ENCODE data around the gene DDA1.

Gene DDA1

GRCh38 chr19:17340302-17340870 is 31.0 kb downstream of the DDA1 start:
- Histone ChIP-seq H3K4me1 (ENCODE audit: control insufficient read depth in 1 of 2, insufficient read depth in 1 of 2, low read depth in 1 of 2, low read length in 1 of 2) (peaks cover 21 to 26% of the 10 kb centered on the region in 2 experiments), H3K27ac (no peak overlapping the region), H3K27me3 (peaks cover 9% of the 10 kb centered on the region), H3K9me3 (no peaks in the 10 kb centered on the region), H3K4me3 (ENCODE audit: low read depth in 1 of 2, low read length in 1 of 2) (no peak overlapping the region), H3K36me3 (no peaks in the 10 kb centered on the region)
- TF ChIP-seq, protein P1, sequence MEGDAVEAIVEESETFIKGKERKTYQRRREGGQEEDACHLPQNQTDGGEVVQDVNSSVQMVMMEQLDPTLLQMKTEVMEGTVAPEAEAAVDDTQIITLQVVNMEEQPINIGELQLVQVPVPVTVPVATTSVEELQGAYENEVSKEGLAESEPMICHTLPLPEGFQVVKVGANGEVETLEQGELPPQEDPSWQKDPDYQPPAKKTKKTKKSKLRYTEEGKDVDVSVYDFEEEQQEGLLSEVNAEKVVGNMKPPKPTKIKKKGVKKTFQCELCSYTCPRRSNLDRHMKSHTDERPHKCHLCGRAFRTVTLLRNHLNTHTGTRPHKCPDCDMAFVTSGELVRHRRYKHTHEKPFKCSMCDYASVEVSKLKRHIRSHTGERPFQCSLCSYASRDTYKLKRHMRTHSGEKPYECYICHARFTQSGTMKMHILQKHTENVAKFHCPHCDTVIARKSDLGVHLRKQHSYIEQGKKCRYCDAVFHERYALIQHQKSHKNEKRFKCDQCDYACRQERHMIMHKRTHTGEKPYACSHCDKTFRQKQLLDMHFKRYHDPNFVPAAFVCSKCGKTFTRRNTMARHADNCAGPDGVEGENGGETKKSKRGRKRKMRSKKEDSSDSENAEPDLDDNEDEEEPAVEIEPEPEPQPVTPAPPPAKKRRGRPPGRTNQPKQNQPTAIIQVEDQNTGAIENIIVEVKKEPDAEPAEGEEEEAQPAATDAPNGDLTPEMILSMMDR (IDR thresholded peaks at IDR 0.05), result no peak

- TF ChIP-seq, protein P1 (IDR thresholded peaks at IDR 0.05), result no peak
- no peak overlapping the region for H3K27ac ChIP-seq
- no peaks in the 10 kb centered on the region for H3K36me3 ChIP-seq
- peaks cover 9% of the 10 kb centered on the region for H3K27me3 ChIP-seq
- no peaks in the 10 kb centered on the region for H3K9me3 ChIP-seq
- H3K4me3 ChIP-seq (ENCODE audit: low read depth in 1 of 2, low read length in 1 of 2), result no peak overlapping the region
- peaks cover 20 to 24% of the 10 kb centered on the region in 2 experiments for H3K4me1 ChIP-seq (ENCODE audit: control insufficient read depth in 1 of 2, insufficient read depth in 1 of 2, low read depth in 1 of 2, low read length in 1 of 2)
These were observed 31.6 kb downstream of the DDA1 start for GRCh38 chr19:17340871-17341357.

DNA sequence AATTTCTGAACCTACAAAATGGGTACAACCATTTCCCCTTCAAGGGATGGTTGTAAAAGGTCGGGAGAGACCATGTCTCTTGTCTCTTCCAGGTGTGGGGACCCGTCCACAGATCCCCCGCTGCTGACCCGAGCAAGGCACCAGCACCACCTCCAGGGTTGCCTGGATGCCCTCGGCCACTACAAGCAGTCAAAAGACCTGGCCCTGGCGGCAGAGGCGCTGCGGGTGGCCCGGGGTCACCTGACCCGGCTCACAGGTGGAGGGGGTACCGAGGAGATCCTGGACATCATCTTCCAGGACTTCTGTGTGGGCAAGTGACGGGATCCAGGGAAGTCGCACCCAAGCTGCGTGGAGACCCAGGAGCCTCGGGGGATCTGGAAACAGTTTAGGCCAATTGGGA is 32.0 kb downstream of the DDA1 start:
- Histone ChIP-seq H3K36me3 (no peaks in the 10 kb centered on the region), H3K4me3 (ENCODE audit: low read depth in 1 of 2, low read length in 1 of 2) (no peak overlapping the region), H3K4me1 (ENCODE audit: control insufficient read depth in 1 of 2, insufficient read depth in 1 of 2, low read depth in 1 of 2, low read length in 1 of 2) (peaks cover 20 to 22% of the 10 kb centered on the region in 2 experiments), H3K9me3 (no peaks in the 10 kb centered on the region), H3K27ac (no peak overlapping the region), H3K27me3 (peaks cover 10% of the 10 kb centered on the region)
- TF ChIP-seq, protein P1 (IDR thresholded peaks at IDR 0.05), result no peak

GRCh38 chr19:17341845-17342244 is 32.5 kb downstream of the DDA1 start:
- Histone ChIP-seq H3K27me3 (peaks cover 14% of the 10 kb centered on the region), H3K27ac (no peak overlapping the region), H3K4me3 (ENCODE audit: low read depth in 1 of 2, low read length in 1 of 2) (no peak overlapping the region), H3K36me3 (no peaks in the 10 kb centered on the region), H3K9me3 (no peaks in the 10 kb centered on the region), H3K4me1 (ENCODE audit: control insufficient read depth in 1 of 2, insufficient read depth in 1 of 2, low read depth in 1 of 2, low read length in 1 of 2) (peaks cover 15 to 17% of the 10 kb centered on the region in 2 experiments)
- TF ChIP-seq, protein P1 (IDR thresholded peaks at IDR 0.05), result no peak

GRCh38 chr19:17346109-17346671 is 36.8 kb downstream of the DDA1 start:
- peaks cover 48% of the 10 kb centered on the region for H3K27me3 ChIP-seq
- H3K4me1 ChIP-seq (ENCODE audit: control insufficient read depth in 1 of 2, insufficient read depth in 1 of 2, low read depth in 1 of 2, low read length in 1 of 2), result peaks cover 0 to 2% of the 10 kb centered on the region in 2 experiments
- no peaks in the 10 kb centered on the region for H3K9me3 ChIP-seq
- no peaks in the 10 kb centered on the region for H3K36me3 ChIP-seq
- H3K4me3 ChIP-seq (ENCODE audit: low read depth in 1 of 2, low read length in 1 of 2), result no peak overlapping the region
- TF ChIP-seq, protein P1 (IDR thresholded peaks at IDR 0.05), result peak; percentile 92
- no peak overlapping the region for H3K27ac ChIP-seq
